H1 (cell line): ENCODE results near the gene JMJD1C. TPM values are rescaled to one million over a fixed set of nuclear protein-coding genes. Genes with fewer than 3 reads are reported as not detected.
A peak's percentile ranks its signal among the peaks of the same experiment; 100 is the strongest.

Source experiments
- CTCF ChIA-PET: fragments of 300-600 bp; sonication (Branson Sonifier 250); formaldehyde crosslinking; loops from one replicate; lab custom pipeline; 2021; ENCODE audit not compliant: partially characterized antibody; lab: Charles Lee
- POLR2A ChIA-PET: fragments of 300-600 bp; sonication (Branson Sonifier 250); formaldehyde crosslinking; loops from one replicate; lab custom pipeline; 2021; ENCODE audit warnings: inconsistent platforms; ENCODE audit not compliant: partially characterized antibody; lab: Charles Lee
- DNase-seq, 2 experiments: peaks; one replicate each; pipeline versions ENCODE4 v3.0.0 to v3.0.0-alpha.2; 2010 to 2022; ENCODE audit warnings: low spot score in 2 of 2, low read depth in 1 of 2, mixed read lengths in 1 of 2
- FAIRE-seq: peaks from 2 replicates; lab custom pipeline; 2011; peaks lifted over from hg19 to GRCh38; lab: Jason Lieb, UNC
- H2AFZ ChIP-seq: 2 replicates; pipeline ENCODE4 v1.8.1; 2012; ENCODE audit warnings: low read length, inconsistent platforms
- H2AK5ac ChIP-seq: 2 replicates; pipeline ENCODE4 v1.6.1; 2013; ENCODE audit warnings: low read depth, low read length
- H2BK120ac ChIP-seq: replicated peaks from 2 replicates; pipeline ENCODE3; 2013; ENCODE audit warnings: low read depth, low read length, inconsistent platforms
- H2BK12ac ChIP-seq: 2 replicates; pipeline ENCODE4 v1.6.1; 2013; ENCODE audit warnings: low read depth, low read length
- H2BK15ac ChIP-seq: 2 replicates; pipeline ENCODE4 v1.6.1; 2013; ENCODE audit warnings: low read length
- H2BK20ac ChIP-seq: 2 replicates; pipeline ENCODE4 v1.6.1; 2013; ENCODE audit warnings: low read length
- H2BK5ac ChIP-seq: 2 replicates; pipeline ENCODE4 v1.6.1; 2013; ENCODE audit warnings: low read depth, low read length
- H3K14ac ChIP-seq: 2 replicates; pipeline ENCODE4 v1.6.1; 2013; ENCODE audit warnings: inconsistent platforms; ENCODE audit not compliant: insufficient read length
- H3K18ac ChIP-seq: 2 replicates; pipeline ENCODE4 v1.6.1; 2013; ENCODE audit warnings: low read length; ENCODE audit errors: extremely low read depth
- H3K23ac ChIP-seq: 2 replicates; pipeline ENCODE4 v1.6.1; 2013; ENCODE audit warnings: inconsistent platforms; ENCODE audit not compliant: insufficient read length
- H3K23me2 ChIP-seq: 2 replicates; pipeline ENCODE4 v1.6.1; 2013; ENCODE audit warnings: low read depth, low read length
- H3K27ac ChIP-seq: 2 replicates; pipeline ENCODE4 v1.6.1; 2011; ENCODE audit warnings: low read depth, low read length, inconsistent platforms
- H3K27me3 ChIP-seq, 4 experiments: replicated peaks in 1 of 4; 1 replicate in 1 of 4; 2 replicates in 3 of 4; pipeline versions ENCODE4 v1.6.1 to v1.8.1; 2011 to 2013; ENCODE audit warnings: low read length in 3 of 4, mild to moderate bottlenecking in 3 of 4, inconsistent platforms in 2 of 4, mixed read lengths in 2 of 4, moderate library complexity in 1 of 4; ENCODE audit not compliant: control insufficient read depth in 3 of 4, insufficient read depth in 3 of 4; ENCODE audit errors: extremely low read depth in 1 of 4
- H3K36me3 ChIP-seq, 4 experiments: 2 replicates each; pipeline versions ENCODE4 v1.6.1 to v1.8.1; 2011 to 2013; ENCODE audit warnings: mild to moderate bottlenecking in 4 of 4, low read length in 3 of 4, moderate library complexity in 2 of 4, control low read depth in 1 of 4, inconsistent platforms in 1 of 4; ENCODE audit not compliant: insufficient read depth in 4 of 4, control insufficient read depth in 2 of 4
- H3K4ac ChIP-seq: replicated peaks from 2 replicates; pipeline ENCODE3; 2013; ENCODE audit warnings: low read length, low read depth, mixed read lengths, inconsistent platforms; ENCODE audit not compliant: insufficient read length
- H3K4me1 ChIP-seq, 4 experiments: replicated peaks in 1 of 4; 1 replicate in 1 of 4; 2 replicates in 3 of 4; pipeline versions ENCODE4 v1.6.1 to v1.8.1; 2011 to 2013; ENCODE audit warnings: low read length in 3 of 4, inconsistent platforms in 2 of 4, mixed read lengths in 1 of 4; ENCODE audit not compliant: insufficient read depth in 4 of 4, control insufficient read depth in 3 of 4
- H3K4me2 ChIP-seq, 2 experiments: 2 replicates each; pipeline versions ENCODE4 v1.6.1 to v1.8.1; 2011 to 2013; ENCODE audit warnings: low read depth in 2 of 2, low read length in 2 of 2, control low read depth in 1 of 2, inconsistent platforms in 1 of 2, mild to moderate bottlenecking in 1 of 2; ENCODE audit not compliant: insufficient read depth in 1 of 2
- H3K4me3 ChIP-seq, 4 experiments: fragments of 200-600, 300-600 bp in 1 of 4; sonication (generic), shearing (Covaris generic), sonication (Bioruptor Twin) in 1 of 4; 2 replicates each; pipeline versions ENCODE4 v1.5.1 to v1.8.1; 2011 to 2016; ENCODE audit warnings: low read length in 4 of 4, low read depth in 3 of 4, control low read depth in 2 of 4, inconsistent platforms in 2 of 4, mild to moderate bottlenecking in 2 of 4, mixed read lengths in 1 of 4, moderate library complexity in 1 of 4; ENCODE audit not compliant: insufficient read depth in 2 of 4; ENCODE audit errors: extremely low read depth in 1 of 4
- H3K56ac ChIP-seq: replicated peaks from 2 replicates; pipeline ENCODE3; 2013; ENCODE audit warnings: low read depth, mild to moderate bottlenecking, mixed read lengths, low read length, inconsistent platforms; ENCODE audit not compliant: insufficient read length
- H3K79me1 ChIP-seq: 2 replicates; pipeline ENCODE4 v1.6.1; 2013; ENCODE audit warnings: low read depth, low read length, control low read depth
- H3K79me2 ChIP-seq, 2 experiments: 2 replicates each; pipeline versions ENCODE4 v1.6.1 to v1.8.1; 2012 to 2013; ENCODE audit warnings: low read length in 2 of 2, mild to moderate bottlenecking in 2 of 2, inconsistent platforms in 1 of 2; ENCODE audit not compliant: insufficient read depth in 2 of 2, control insufficient read depth in 1 of 2
- H3K9ac ChIP-seq, 4 experiments: replicated peaks in 1 of 4; 1 replicate in 1 of 4; 2 replicates in 3 of 4; pipeline versions ENCODE4 v1.6.1 to v1.8.1; 2011 to 2013; ENCODE audit warnings: low read depth in 3 of 4, low read length in 3 of 4, control low read depth in 2 of 4, mild to moderate bottlenecking in 2 of 4, moderate library complexity in 2 of 4, inconsistent platforms in 1 of 4; ENCODE audit errors: extremely low read depth in 1 of 4
- H3K9me3 ChIP-seq, 2 experiments: 2 replicates each; pipeline versions ENCODE4 v1.6.1 to v1.8.1; 2012 to 2013; ENCODE audit warnings: mild to moderate bottlenecking in 2 of 2, moderate library complexity in 2 of 2, control low read depth in 1 of 2, inconsistent platforms in 1 of 2, low read depth in 1 of 2, low read length in 1 of 2, mixed read lengths in 1 of 2; ENCODE audit not compliant: insufficient read depth in 2 of 2
- H4K20me1 ChIP-seq, 2 experiments: replicated peaks in 1 of 2; 2 replicates each; pipeline versions ENCODE3 to v1.8.1; 2011 to 2013; ENCODE audit warnings: inconsistent platforms in 2 of 2, low read length in 2 of 2, mild to moderate bottlenecking in 1 of 2; ENCODE audit not compliant: insufficient read depth in 2 of 2, control insufficient read depth in 1 of 2
- H4K5ac ChIP-seq: 2 replicates; pipeline ENCODE4 v1.6.1; 2013; ENCODE audit warnings: low read length, low read depth, mixed read lengths, inconsistent platforms; ENCODE audit not compliant: insufficient read length
- H4K8ac ChIP-seq: 2 replicates; pipeline ENCODE4 v1.8.0; 2013; ENCODE audit warnings: mild to moderate bottlenecking, moderate library complexity, low read length, inconsistent platforms; ENCODE audit not compliant: insufficient read depth; ENCODE audit errors: extremely low read depth
- H4K91ac ChIP-seq: replicated peaks from 2 replicates; pipeline ENCODE3; 2013; ENCODE audit warnings: low read length, mixed read lengths, inconsistent platforms; ENCODE audit not compliant: insufficient read length
- GABPA ChIP-seq: IDR thresholded peaks from 2 replicates; pipeline ENCODE4 v1.6.1; 2011; ENCODE audit warnings: mild to moderate bottlenecking, low read length, moderate library complexity, borderline replicate concordance; ENCODE audit not compliant: insufficient read depth
- JUND ChIP-seq: IDR thresholded peaks from 2 replicates; pipeline ENCODE4 v1.6.1; 2011; ENCODE audit warnings: mild to moderate bottlenecking, improper control_type of control experiment, low read length
- SAP30 ChIP-seq: fragments of 300-600 bp; sonication (generic); IDR thresholded peaks from 2 replicates; pipeline ENCODE4 v1.7.1; 2012; ENCODE audit warnings: low read length, moderate library complexity, mild to moderate bottlenecking, inconsistent platforms; ENCODE audit not compliant: insufficient read depth, insufficient replicate concordance
- SIN3A ChIP-seq, 2 experiments: IDR thresholded peaks in 1 of 2; conservative IDR thresholded peaks in 1 of 2; 2 replicates each; pipeline ENCODE4 v1.6.1; 2011 to 2012; ENCODE audit warnings: low read length in 2 of 2, improper control_type of control experiment in 1 of 2, low read depth in 1 of 2, mild to moderate bottlenecking in 1 of 2
- SP1 ChIP-seq: IDR thresholded peaks from 2 replicates; pipeline ENCODE4 v1.6.1; 2011; ENCODE audit warnings: low read depth, low read length
- TEAD4 ChIP-seq: IDR thresholded peaks from 2 replicates; pipeline ENCODE4 v1.6.1; 2012; ENCODE audit warnings: low read depth, low read length, inconsistent platforms, mixed read lengths
- WGBS, 2 experiments: shearing (Covaris generic) in 1 of 2; methylation state at CpG; one replicate each; pipeline versions ENCODE4 v1.1.6 to v1.1.7; 2013 to 2015; ENCODE audit warnings: low lambda C conversion rate in 2 of 2, mixed read lengths in 2 of 2, inconsistent platforms in 1 of 2, low coverage in 1 of 2, missing lambda C conversion rate in 1 of 2; ENCODE audit not compliant: insufficient replicate concordance in 2 of 2, insufficient coverage in 1 of 2, insufficient read length in 1 of 2; ENCODE audit errors: extremely low coverage in 1 of 2, missing lambda C conversion rate in 1 of 2; 5-methylcytosine and 5-hydroxymethylcytosine counted together
- polyA plus RNA-seq, 7 experiments: library from polyadenylated mRNA; depleted of rRNA in 3 of 7; stranded (reverse) in 5 of 7; unstranded in 2 of 7; fragments of >200 nt in 5 of 7; fragments of 200-250 nt in 2 of 7; gene quantifications; 1 replicate in 5 of 7; 2 replicates in 1 of 7; 4 replicates in 1 of 7; pipeline versions ENCODE4 v1.2.1 to v1.2.3, GENCODE V29; 2011 to 2013; ENCODE audit warnings: missing spikeins in 2 of 7, mixed read lengths in 2 of 7
- total RNA-seq: library from RNA; stranded (reverse); fragmentation: NEBNext Ultra II Directional; extraction: Animal tissue kit (Norgen Biotek cat#: 25700); gene quantifications from 2 replicates; pipeline ENCODE4 v1.2.1, GENCODE V29; 2021

The JMJD1C gene
- total and polyA plus RNA-seq, 2 of the 8 experiments (the other 6 are each of a cell fraction or from before 2014, with no cell fraction given), result 54.5 to 210 TPM

DNA sequence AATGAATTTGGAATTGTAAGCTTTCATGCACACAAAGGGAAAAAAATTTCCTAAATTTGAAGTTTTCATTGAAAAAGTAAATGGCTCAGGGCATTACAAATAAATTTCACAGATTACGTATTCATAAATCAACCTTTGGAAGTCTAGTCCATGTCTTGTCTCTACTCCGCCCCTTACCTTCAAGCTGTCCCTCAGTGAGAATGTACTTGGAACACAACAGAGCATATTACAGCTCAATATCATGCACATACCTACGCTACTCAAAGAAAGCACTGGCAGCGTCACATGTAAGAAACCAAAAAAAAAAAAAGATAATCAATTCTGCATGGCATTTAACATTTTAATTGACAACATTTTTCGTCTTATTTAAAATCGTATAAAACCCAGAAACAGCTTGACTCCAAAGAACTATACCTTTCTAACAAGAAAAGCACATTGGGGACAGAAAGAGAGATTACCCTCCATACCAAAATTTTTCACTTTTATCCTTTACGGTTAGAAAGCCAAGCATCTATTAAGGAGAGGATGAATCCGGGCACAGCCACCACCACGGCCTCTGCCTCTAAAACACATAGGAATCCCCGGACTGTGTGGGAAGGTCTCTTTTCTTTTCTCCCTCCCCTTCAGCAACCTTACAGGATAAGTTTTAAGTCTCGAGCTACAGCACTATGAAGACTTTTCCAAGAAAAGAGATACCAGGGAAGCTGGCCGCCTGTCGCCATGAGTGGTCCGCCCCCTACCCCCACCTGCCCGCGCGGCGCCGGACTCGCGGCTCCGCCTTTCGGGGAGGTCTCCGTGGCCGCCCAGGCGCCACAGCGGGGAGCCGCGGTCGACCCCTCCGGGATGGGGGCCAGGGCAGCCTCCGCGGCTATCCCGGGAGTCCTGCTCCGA, 1.1 kb downstream of the JMJD1C start:
- DNase-seq, result no peak
- no peak overlapping the region for H2BK12ac ChIP-seq
- no peak for FAIRE-seq

More for the DNA sequence above, 1.1 kb downstream of the JMJD1C start:
- H2AFZ ChIP-seq, result no peak overlapping the region
- H4K8ac ChIP-seq, result no peak overlapping the region; the same call in 1 of the 2 replicates
- H3K56ac ChIP-seq, result no peak overlapping the region
- H3K9me3 ChIP-seq, result no peaks in the 10 kb centered on the region
- H4K5ac ChIP-seq, result no peak overlapping the region
- peak overlapping the region; percentile 87 to 98 for H3K4me2 ChIP-seq
- TF ChIP-seq GABPA, result no peak
- no peak; a peak in 1 of 4 replicates for TF ChIP-seq SIN3A (conservative IDR thresholded peaks at IDR 0.05 in 1 of 2, IDR thresholded peaks at IDR 0.05 in 1 of 2; ENCODE audit: low read depth in 1 of 2, low read length in 2 of 2)
- no peak for TF ChIP-seq TEAD4
- peak; percentile 7 for TF ChIP-seq SAP30
- TF ChIP-seq SP1, result 0 out of 2 replicates have a peak, but pooled peaks have one; percentile 5
- TF ChIP-seq JUND, result no peak
- TF ChIP-seq, all 59 proteins: peak for 2
- Histone ChIP-seq H3K23me2 (peaks cover 8% of the 10 kb centered on the region), H2BK20ac (no peak overlapping the region), H4K91ac (no peak overlapping the region), H3K14ac (no peak overlapping the region), H3K4ac (no peak overlapping the region), H3K4me1 (peaks cover 0 to 4% (median 0%) of the 10 kb centered on the region in 4 experiments; a peak in 2 of 7 replicates), H3K23ac (no peak overlapping the region), H2BK15ac (no peak overlapping the region), H3K36me3 (no peaks in the 10 kb centered on the region), H3K18ac (no peak overlapping the region), H3K27me3 (no peaks in the 10 kb centered on the region), H3K9ac (peak overlapping the region; percentile 34 to 92 (median 70)), H2BK120ac (no peak overlapping the region), H3K4me3 (peak overlapping the region; percentile 67 to 88 (median 85)), H3K79me1 (peaks cover 3% of the 10 kb centered on the region; the same call in 1 of the 2 replicates), H2AK5ac (no peak overlapping the region), H3K27ac (peak overlapping the region; percentile 41; the same call in 1 of the 2 replicates), H2BK5ac (no peak overlapping the region; the same call in 1 of the 2 replicates), H3K79me2 (peaks cover 6 to 69% of the 10 kb centered on the region in 2 experiments; a peak in 3 of 4 replicates), H4K20me1 (peaks cover 2% of the 10 kb centered on the region in 2 experiments)
- CTCF ChIA-PET, result interaction anchor here (0.6 to 2.8 kb wide), 6 partner anchors 10 to 166 kb away, joined by 3 to 9 read pairs (median 3); partner anchors contain the start of gene REEP3
- 10% methylated on average over 31 of the region's 35 CpGs; no CpG with 5 or more reads in 1 of the 2 experiments for WGBS, 2 experiments
- POLR2A ChIA-PET, result interaction anchor here (0.8 to 2.7 kb wide), 13 partner anchors 10 to 197 kb away, joined by 3 to 13 read pairs (median 4); partner anchors contain the start of gene REEP3
